CD4-positive, alpha-beta memory T cell (primary cell): Measurements from ENCODE around the gene SLC23A2. TPM values are rescaled to one million over a fixed set of nuclear protein-coding genes. Genes with fewer than 3 reads are reported as not detected.
A peak's percentile ranks its signal among the peaks of the same experiment; 100 is the strongest.
"Not testable (repeated sequence)": the region's sequence is repeated elsewhere in the genome, so short reads cannot be mapped to it uniquely, and the experiment has no call there.

ENCODE experiments used
- CTCF ChIA-PET: fragments of 350-600 bp; sonication (Branson Sonifier 250); formaldehyde crosslinking; loops from one replicate; lab custom pipeline; 2021; ENCODE audit warnings: inconsistent platforms; ENCODE audit not compliant: partially characterized antibody; lab: Charles Lee
- POLR2A ChIA-PET: fragments of 350-600 bp; sonication (Branson Sonifier 250); formaldehyde crosslinking; loops from one replicate; lab custom pipeline; 2021; ENCODE audit not compliant: partially characterized antibody; lab: Charles Lee
- DNase-seq, 5 donors: peaks; one replicate each; pipeline versions ENCODE4 v3.0.0 to v3.0.0-alpha.2; 2020 to 2022; ENCODE audit warnings: mixed read lengths in 1 of 5
- H3K27ac ChIP-seq: one replicate; pipeline ENCODE4 v1.7.0; 2013; ENCODE audit warnings: low read depth, low read length
- H3K27me3 ChIP-seq: 2 replicates; pipeline ENCODE4 v1.7.0; 2013; ENCODE audit warnings: mild to moderate bottlenecking, low read length, moderate library complexity; ENCODE audit not compliant: insufficient read depth
- H3K36me3 ChIP-seq: 2 replicates; pipeline ENCODE4 v1.7.0; 2013; ENCODE audit warnings: mild to moderate bottlenecking, low read length, moderate library complexity; ENCODE audit not compliant: insufficient read depth
- H3K4me1 ChIP-seq: 2 replicates; pipeline ENCODE4 v1.7.0; 2013; ENCODE audit warnings: mild to moderate bottlenecking, low read length, moderate library complexity; ENCODE audit not compliant: insufficient read depth
- H3K4me3 ChIP-seq, 2 donors: one replicate each; pipeline ENCODE4 v1.7.0; 2013; ENCODE audit warnings: low read length in 2 of 2, mild to moderate bottlenecking in 1 of 2
- H3K9me3 ChIP-seq, 2 donors: one replicate each; pipeline ENCODE4 v1.7.0; 2013; ENCODE audit warnings: low read length in 2 of 2, control low read depth in 1 of 2; ENCODE audit not compliant: control insufficient read depth in 1 of 2
- H3K27ac Mint-ChIP-seq, 7 donors: one replicate each; pipeline ENCODE4 v1.8.0; 2020 to 2021; ENCODE audit warnings: mixed read lengths in 7 of 7, mild to moderate bottlenecking in 6 of 7, inconsistent platforms in 3 of 7, moderate library complexity in 3 of 7
- H3K27me3 Mint-ChIP-seq, 2 donors: one replicate each; pipeline ENCODE4 v1.8.0; 2020 to 2021; ENCODE audit warnings: mixed read lengths in 2 of 2
- H3K36me3 Mint-ChIP-seq, 2 donors: one replicate each; pipeline ENCODE4 v1.8.0; 2020 to 2021; ENCODE audit warnings: mixed read lengths in 2 of 2, inconsistent platforms in 1 of 2, mild to moderate bottlenecking in 1 of 2
- H3K4me1 Mint-ChIP-seq, 4 donors: one replicate each; pipeline ENCODE4 v1.8.0; 2020 to 2021; ENCODE audit warnings: mixed read lengths in 4 of 4, mild to moderate bottlenecking in 1 of 4
- H3K4me3 Mint-ChIP-seq, 8 donors: one replicate each; pipeline ENCODE4 v1.8.0; 2020 to 2021; ENCODE audit warnings: mixed read lengths in 8 of 8, mild to moderate bottlenecking in 7 of 8, moderate library complexity in 6 of 8, inconsistent platforms in 3 of 8
- H3K9me3 Mint-ChIP-seq, 8 donors: one replicate each; pipeline ENCODE4 v1.8.0; 2020 to 2021; ENCODE audit warnings: mixed read lengths in 8 of 8, mild to moderate bottlenecking in 5 of 8, inconsistent platforms in 3 of 8, moderate library complexity in 1 of 8
- intact Hi-C: fragments of 100-400 bp; cut with micrococcal nuclease; formaldehyde crosslinking; loops from one replicate; pipeline ENCODE4 v1.15.1; 2023
- polyA plus RNA-seq, 2 donors: library from polyadenylated mRNA; unstranded; fragments of 300-500 nt; fragmentation: Illumina TruSeq; gene quantifications; one replicate each; pipeline ENCODE4 v1.2.3, GENCODE V29; 2021
- total RNA-seq, 2 experiments: library from RNA; stranded (reverse); gene quantifications; one replicate each; pipeline ENCODE4 v1.2.3, GENCODE V29; 2021

Gene SLC23A2
- total and polyA plus RNA-seq, 4 experiments from 2014 or later = 4.3 to 22.6 (median 16.6) TPM

DNA sequence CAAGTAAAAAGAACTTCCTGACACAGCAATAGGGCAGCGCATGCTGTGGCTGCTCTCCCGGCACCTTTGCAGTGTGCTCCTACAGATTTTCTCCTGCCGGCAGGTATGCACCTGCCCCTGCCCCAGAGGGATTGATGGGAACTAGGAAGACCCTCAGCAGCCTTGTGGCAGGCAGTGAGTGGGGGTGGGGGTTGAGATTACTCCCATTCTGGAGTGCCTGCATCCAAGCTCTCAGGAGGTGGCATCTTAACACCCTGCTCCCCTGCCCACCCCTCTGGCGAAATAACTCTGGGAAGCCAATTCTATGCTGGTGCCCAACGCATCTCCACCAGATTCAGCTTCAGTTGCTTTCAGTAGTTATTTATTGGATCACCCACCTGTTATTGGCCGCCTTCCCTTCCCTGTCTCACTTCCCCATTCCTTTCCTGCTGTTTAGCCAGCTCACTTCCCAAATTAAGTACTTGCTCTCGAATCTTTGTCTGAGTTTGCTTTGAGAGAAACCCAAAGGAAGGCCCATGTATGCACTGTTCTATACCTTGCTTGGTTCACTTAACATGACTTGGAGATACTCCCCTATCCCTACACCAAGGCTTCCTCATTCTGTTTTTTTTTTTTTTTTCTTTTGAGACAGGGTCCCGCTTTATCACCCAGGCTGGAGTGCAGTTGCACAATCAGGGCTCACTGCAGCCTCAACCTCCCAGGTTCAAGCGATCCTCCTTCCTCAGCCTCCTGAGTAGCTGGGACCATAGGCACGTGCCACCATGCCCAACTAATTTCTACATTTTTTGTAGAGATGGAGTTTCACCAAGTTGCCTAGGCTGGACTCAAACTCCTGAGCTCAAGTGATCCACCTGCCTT, 29.3 kb upstream of the SLC23A2 start:
- Mint-ChIP-seq H3K27ac (no peak overlapping the region), H3K27me3 (peaks cover 0 to 2% of the 10 kb centered on the region in 2 donors), H3K9me3 (peaks cover 0 to 1% (median 0%) of the 10 kb centered on the region in 8 donors), H3K4me1 (no peaks in the 10 kb centered on the region), H3K4me3 (no peak overlapping the region), H3K36me3 (no peaks in the 10 kb centered on the region)
- Histone ChIP-seq H3K27me3 (no peaks in the 10 kb centered on the region), H3K36me3 (no peaks in the 10 kb centered on the region), H3K4me3 (no peak overlapping the region), H3K4me1 (no peaks in the 10 kb centered on the region), H3K9me3 (no peaks in the 10 kb centered on the region), H3K27ac (no peak overlapping the region)
- no peak for DNase-seq
- ChIA-PET CTCF (interaction anchor here (1.1 kb wide), 1 partner anchor 46 kb away, joined by 4 read pairs; no protein-coding TSS in a partner anchor), POLR2A (no interaction called here)
- intact Hi-C loops = no loop called here

DNA sequence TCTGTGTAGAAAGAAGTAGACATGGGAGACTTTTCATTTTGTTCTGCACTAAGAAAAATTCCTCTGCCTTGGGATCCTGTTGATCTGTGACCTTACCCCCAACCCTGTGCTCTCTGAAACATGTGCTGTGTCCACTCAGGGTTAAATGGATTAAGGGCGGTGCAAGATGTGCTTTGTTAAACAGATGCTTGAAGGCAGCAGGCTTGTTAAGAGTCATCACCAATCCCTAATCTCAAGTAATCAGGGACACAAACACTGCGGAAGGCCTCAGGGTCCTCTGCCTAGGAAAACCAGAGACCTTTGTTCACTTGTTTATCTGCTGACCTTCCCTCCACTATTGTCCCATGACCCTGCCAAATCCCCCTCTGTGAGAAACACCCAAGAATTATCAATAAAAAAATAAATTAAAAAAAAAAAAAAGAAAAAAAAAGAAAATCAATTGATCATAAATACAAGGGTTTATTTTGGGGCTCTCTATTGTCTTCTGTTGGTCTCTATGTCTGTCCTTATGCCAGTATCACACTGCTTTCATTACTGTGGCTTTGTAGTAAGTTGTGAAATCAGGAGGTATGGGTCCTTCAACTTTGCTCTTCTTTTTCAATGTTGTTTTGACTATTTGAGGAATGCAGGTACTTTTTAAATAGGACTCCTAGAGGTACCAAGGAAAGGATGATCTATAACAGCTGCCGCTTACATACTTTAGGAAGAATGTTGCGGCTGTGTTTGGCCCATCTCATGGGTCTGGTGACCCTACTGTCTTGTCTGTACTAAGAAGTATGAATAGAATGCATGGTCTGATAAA, 27.1 kb upstream of the SLC23A2 start:
- H3K36me3 Mint-ChIP-seq, intact Hi-C loops, H3K27me3 Mint-ChIP-seq, H3K4me3 Mint-ChIP-seq, POLR2A ChIA-PET, H3K9me3 Mint-ChIP-seq, H3K4me1 Mint-ChIP-seq, CTCF ChIA-PET, H3K27ac ChIP-seq, H3K4me3 ChIP-seq, H3K9me3 ChIP-seq, DNase-seq, H3K27me3 ChIP-seq, H3K27ac Mint-ChIP-seq, H3K4me1 ChIP-seq, H3K36me3 ChIP-seq: not testable (repeated sequence)

DNA sequence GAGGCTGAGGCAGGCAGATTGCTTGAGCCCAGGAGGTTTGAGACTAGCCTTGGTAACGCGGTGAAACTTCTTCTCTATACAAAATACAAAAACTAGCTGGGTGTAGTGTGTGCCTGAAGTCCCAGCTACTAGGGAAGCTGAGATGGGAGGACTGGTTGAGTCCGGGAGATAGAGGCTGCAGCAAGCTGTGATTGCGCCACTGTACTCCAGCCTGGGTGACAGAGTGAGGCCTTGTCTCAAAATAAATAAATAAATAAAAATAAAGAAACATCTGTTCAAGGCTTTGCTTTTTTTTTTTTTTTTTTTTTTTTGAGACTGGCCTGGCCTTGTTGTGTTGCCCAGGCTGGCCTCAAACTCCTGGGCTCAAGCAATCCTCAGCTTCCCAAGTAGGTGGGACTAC, 23.7 kb upstream of the SLC23A2 start:
- H3K9me3 Mint-ChIP-seq = no peaks in the 10 kb centered on the region
- POLR2A ChIA-PET = no interaction called here
- intact Hi-C loops = no loop called here

DNA sequence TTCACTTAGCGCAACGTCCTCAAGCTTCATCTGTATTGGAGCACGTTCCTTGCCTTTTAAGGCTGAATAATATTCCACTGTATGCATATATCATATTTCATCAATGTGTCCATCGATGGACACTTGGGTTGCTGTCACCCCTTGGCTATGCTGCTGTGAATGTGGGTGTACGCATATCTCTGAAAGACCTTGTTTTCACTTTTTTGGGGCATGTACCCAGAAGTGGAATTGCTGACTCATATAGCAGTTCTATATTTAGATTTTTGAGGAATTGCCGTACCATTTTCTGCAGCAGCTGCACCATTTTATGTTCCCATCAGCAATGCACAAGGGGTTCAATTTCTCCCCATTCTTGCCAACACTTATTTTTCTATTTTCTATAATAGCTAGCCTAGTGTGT, 22.8 kb upstream of the SLC23A2 start:
- no peaks in the 10 kb centered on the region for H3K4me1 Mint-ChIP-seq
- POLR2A ChIA-PET = no interaction called here

More for the DNA sequence above, 23.7 kb upstream of the SLC23A2 start:
- H3K4me1 ChIP-seq = no peaks in the 10 kb centered on the region
- H3K27me3 ChIP-seq = no peaks in the 10 kb centered on the region
- H3K9me3 ChIP-seq = no peaks in the 10 kb centered on the region
- Mint-ChIP-seq H3K27me3 (no peaks in the 10 kb centered on the region), H3K27ac (no peak overlapping the region), H3K4me3 (no peak overlapping the region), H3K36me3 (no peaks in the 10 kb centered on the region), H3K4me1 (no peaks in the 10 kb centered on the region)
- no peak overlapping the region for H3K4me3 ChIP-seq
- CTCF ChIA-PET = interaction anchor here (0.7 to 1.5 kb wide), 2 partner anchors 24 to 360 kb away, joined by 3 to 6 read pairs; partner anchors contain the start of gene SLC23A2
- H3K36me3 ChIP-seq = no peaks in the 10 kb centered on the region
- no peak for DNase-seq
- H3K27ac ChIP-seq = no peak overlapping the region

DNA sequence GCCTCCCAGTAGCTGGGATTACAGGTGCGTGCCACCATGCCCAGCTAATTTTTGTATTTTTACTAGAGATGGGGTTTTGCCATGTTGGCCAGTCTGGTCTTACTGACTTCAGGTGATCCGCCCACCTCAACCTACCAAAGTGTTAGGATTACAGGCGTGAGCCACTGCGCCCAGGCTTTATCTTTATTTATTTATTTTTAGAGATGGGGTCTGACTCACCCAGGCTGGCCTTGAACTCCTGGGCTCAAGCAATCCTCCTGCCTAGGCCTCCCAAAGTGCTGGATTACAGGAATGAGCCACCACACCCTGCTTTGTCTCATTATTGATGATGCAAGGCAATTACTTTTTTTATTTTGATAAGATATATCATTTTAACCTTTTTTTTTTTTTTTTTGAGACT, 21.9 kb upstream of the SLC23A2 start:
- H3K36me3 ChIP-seq, H3K4me1 ChIP-seq, H3K9me3 ChIP-seq, intact Hi-C loops, H3K9me3 Mint-ChIP-seq, H3K4me3 Mint-ChIP-seq, POLR2A ChIA-PET, H3K27ac Mint-ChIP-seq, DNase-seq, H3K4me1 Mint-ChIP-seq, H3K27me3 Mint-ChIP-seq, H3K27me3 ChIP-seq, CTCF ChIA-PET, H3K36me3 Mint-ChIP-seq, H3K4me3 ChIP-seq, H3K27ac ChIP-seq: not testable (repeated sequence)

More for the DNA sequence above, 22.8 kb upstream of the SLC23A2 start:
- Histone ChIP-seq H3K27me3 (no peaks in the 10 kb centered on the region), H3K27ac (no peak overlapping the region), H3K4me3 (no peak overlapping the region), H3K4me1 (no peaks in the 10 kb centered on the region), H3K9me3 (no peaks in the 10 kb centered on the region), H3K36me3 (no peaks in the 10 kb centered on the region)
- CTCF ChIA-PET = no interaction called here
- intact Hi-C loops = no loop called here
- no peaks in the 10 kb centered on the region for H3K27me3 Mint-ChIP-seq
- no peak for DNase-seq
- H3K4me3 Mint-ChIP-seq = no peak overlapping the region
- no peaks in the 10 kb centered on the region for H3K9me3 Mint-ChIP-seq
- H3K36me3 Mint-ChIP-seq = no peaks in the 10 kb centered on the region
- no peak overlapping the region for H3K27ac Mint-ChIP-seq

DNA sequence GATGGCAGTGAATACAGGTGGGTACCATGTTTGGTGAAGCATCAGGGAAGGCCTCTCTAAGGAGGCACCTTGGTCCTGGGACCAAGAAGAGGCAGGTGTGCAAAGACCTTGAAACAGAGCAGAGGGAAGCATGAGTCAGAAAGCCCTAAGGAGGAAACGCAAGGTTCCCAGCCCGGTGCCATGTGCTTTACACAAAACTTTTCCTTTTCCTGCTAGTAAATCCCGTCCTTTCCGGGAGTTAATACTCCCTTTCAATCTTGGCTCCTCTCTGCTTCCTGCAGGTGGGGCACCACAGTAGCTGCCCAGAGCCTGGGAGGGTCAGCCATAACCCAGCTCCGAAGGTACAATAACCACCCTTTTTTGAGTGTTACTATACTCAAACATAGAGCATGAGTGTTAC, 19.4 kb upstream of the SLC23A2 start:
- intact Hi-C loops = no loop called here
- H3K9me3 Mint-ChIP-seq = no peaks in the 10 kb centered on the region
- H3K27me3 Mint-ChIP-seq = no peaks in the 10 kb centered on the region
- no peak for DNase-seq
- ChIA-PET CTCF (no interaction called here), POLR2A (no interaction called here)
- Histone ChIP-seq H3K27ac (no peak overlapping the region), H3K27me3 (no peaks in the 10 kb centered on the region), H3K9me3 (no peaks in the 10 kb centered on the region), H3K4me3 (no peak overlapping the region), H3K36me3 (no peaks in the 10 kb centered on the region), H3K4me1 (no peaks in the 10 kb centered on the region)
- no peaks in the 10 kb centered on the region for H3K36me3 Mint-ChIP-seq
- no peaks in the 10 kb centered on the region for H3K4me1 Mint-ChIP-seq
- peak overlapping the region in 1 of 7 donors; percentile 71 for H3K27ac Mint-ChIP-seq
- no peak overlapping the region for H3K4me3 Mint-ChIP-seq

DNA sequence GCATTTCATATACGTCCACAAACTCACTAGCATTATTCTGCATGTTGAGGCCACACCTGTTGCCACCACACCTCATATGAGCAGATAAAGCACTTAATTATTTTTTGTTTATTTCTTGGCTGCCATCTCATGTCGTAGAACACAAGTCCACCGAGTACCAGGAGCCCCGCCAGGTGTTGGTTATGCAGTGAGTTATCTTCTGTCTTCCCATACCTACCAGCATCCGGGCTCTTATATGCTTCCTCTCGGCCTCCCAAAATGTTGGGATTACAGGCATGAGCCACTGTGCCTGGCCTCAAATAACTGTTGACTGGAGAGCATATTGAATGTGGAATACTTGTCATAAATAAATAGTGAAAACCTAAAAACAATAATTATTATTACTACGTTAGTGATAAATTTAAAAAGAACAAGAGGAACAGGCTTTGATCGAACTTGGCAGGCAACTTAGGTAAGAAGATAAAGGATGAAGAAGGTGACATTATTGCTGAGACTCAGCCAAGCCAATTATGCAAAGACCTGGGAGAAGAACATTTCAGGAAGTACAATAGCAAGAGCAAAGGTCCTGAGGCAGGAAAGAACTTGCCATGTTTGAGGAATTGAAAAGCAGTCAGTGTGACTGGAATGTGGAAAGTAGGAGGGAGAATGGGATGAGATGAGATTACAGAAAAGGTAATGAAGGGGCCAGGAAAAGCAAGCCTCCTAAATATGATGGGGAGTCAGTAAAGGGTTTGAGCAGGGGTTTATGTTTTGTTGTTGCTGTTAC, 12.6 kb upstream of the SLC23A2 start:
- POLR2A ChIA-PET = no interaction called here
- Mint-ChIP-seq H3K4me1 (peaks cover 3 to 7% (median 5%) of the 10 kb centered on the region in 4 donors), H3K27me3 (peaks cover 0 to 2% of the 10 kb centered on the region in 2 donors), H3K36me3 (no peaks in the 10 kb centered on the region), H3K4me3 (no peak overlapping the region), H3K27ac (no peak overlapping the region), H3K9me3 (no peaks in the 10 kb centered on the region)
- peaks cover 3% of the 10 kb centered on the region for H3K4me1 ChIP-seq
- no peaks in the 10 kb centered on the region for H3K9me3 ChIP-seq
- H3K27ac ChIP-seq = no peak overlapping the region
- intact Hi-C loops = no loop called here
- no peaks in the 10 kb centered on the region for H3K36me3 ChIP-seq
- H3K27me3 ChIP-seq = no peaks in the 10 kb centered on the region
- H3K4me3 ChIP-seq = no peak overlapping the region
- CTCF ChIA-PET = no interaction called here
- DNase-seq = no peak
